Fibroblast of skin of left biceps (primary cell): ENCODE measurements around the gene CIB4.

Experiments used
- DNase-seq, 2 experiments: peaks; one replicate each; pipeline ENCODE4 v3.0.0-alpha.2; 2013; ENCODE audit warnings: low read depth in 2 of 2

Gene CIB4

DNA sequence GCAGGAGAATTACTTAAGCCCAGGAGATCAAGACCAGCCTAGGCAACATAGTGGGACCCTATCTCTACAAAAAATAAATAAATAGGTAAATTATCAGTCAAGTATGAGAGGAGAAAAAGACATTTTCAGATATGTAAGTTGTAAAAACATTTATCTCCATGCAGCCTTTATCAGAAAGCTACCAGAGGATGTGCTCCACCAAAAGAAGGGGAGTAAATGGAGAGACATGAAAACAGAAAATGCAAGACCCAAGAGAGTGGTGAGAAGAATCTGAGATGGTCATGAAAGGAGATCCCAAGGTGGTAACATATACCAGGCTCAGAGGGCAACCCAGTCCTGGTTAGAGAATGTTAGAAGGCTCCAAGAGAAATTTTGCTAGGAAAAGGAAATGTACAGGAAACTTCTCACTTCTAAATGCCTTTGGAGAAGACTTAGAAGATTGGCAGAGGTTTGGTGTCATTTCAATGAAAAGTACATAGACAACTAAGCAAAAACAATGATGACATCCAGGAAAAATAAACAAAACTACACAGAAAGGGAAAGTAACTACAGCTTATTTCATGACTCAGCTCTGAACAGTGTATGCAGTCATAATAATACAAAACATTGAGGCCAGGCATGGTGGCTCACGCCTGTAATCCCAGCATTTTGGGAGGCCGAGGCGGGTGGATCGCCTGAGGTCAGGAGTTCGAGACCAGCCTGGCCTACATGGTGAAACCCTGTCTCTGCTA, 19.5 kb downstream of the CIB4 start:
- DNase-seq: no peak

DNA sequence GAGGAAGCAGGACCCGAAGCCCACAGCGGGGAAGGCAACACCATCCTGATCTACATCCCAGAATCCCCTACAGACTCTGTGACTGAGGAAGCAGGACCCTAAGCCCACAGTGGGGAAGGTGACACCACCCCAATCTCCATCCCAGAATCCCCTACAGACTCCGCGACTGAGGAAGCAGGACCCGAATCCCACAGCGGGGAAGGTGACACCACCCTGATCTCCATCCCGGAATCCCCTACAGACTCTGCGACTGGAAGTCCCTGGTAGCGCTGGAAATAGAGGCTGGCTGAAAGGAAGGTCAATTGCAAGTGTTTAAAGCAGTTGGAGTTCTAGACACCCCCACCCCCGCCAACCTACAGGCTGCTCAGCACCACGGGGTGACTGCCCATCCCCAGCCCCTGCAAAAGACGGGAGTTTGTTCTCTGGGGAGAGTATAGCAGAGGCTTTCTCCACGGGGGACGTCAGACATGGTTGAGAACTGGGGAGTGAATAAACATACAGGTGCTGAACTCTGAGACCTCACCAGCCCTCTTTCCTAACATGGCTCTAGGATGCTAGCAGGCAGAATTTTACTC, 21.0 kb downstream of the CIB4 start:
- no peak for DNase-seq

DNA sequence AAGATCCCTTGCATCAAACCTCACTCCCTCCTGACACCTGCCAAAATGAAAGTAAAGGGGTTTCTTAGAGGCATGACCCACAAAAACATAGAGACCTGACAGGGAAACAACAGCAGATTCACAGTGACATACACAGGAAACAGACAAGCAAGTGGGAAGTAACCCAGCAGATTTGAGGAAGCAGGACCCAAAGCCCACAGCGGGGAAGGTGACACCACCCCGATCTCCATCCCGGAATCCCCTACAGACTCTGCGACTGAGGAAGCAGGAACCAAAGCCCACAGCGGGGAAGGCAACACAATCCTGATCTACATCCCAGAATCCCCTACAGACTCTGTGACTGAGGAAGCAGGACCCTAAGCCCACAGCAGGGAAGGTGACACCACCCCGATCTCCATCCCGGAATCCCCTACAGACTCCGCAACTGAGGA, 21.6 kb downstream of the CIB4 start:
- DNase-seq: no peak

DNA sequence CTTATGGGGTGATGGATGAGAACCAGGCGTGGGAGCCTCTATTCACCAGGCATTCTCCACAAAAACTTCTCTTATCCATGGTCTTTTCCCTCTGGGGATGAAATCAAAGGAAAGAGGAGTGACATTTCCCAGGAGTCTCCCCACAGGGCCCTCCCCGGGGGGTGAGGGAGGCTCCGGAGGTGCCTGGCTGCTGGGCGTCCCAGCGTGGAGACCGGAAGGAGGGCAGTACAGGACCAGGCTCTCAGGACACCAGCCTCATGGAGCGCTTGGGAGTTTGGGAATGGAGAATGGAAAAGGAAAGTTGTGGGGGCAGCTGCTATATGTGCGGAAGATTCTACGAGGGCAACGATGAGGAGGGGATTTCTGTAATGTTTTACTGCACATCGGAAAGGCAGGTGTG, 22.1 kb downstream of the CIB4 start:
- no peak for DNase-seq

DNA sequence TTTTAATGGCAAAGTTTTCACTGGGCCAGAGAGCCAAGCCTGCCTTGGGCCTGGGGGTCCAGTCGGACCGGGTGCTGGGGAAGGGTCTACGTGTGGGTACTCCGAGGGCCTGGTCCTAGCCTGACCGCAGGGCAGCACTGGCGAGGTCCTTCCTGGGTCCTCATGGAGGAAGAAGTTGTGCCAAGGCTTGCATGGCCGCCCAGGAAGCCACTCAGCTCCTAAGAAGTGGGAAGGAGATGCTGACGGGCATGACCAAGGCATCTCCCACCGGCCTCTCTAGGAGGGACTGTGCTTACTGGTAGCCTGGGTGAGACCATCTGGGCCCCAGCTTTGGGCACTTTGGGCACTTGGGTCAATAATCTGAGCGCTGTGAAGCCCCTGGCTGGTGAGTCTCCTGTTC, 22.6 kb downstream of the CIB4 start:
- DNase-seq: no peak

DNA sequence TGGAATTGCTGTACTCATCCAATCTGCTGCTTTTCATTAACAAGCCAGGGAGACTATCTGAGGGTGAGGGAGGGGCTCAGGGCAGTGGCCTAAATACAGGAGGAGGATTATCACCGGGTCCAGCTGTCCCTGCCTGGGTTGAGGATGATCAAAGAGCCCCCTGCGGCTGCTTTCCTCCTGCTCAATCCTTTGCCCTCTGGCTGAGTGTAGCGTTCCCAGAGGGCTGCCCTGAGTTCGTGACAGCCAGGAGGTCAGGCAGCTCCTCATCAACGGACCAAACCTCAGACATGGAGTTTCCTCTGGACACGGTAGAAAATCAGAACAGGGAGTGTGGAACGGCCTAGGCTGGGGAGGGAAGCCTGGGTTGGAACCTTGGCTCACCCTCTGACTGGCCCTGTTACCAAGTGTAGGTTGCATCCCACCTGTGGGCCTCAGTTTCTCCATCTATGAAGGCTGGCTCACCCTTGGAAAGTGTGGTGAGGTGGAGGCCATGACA, 23.5 kb downstream of the CIB4 start:
- DNase-seq: no peak

DNA sequence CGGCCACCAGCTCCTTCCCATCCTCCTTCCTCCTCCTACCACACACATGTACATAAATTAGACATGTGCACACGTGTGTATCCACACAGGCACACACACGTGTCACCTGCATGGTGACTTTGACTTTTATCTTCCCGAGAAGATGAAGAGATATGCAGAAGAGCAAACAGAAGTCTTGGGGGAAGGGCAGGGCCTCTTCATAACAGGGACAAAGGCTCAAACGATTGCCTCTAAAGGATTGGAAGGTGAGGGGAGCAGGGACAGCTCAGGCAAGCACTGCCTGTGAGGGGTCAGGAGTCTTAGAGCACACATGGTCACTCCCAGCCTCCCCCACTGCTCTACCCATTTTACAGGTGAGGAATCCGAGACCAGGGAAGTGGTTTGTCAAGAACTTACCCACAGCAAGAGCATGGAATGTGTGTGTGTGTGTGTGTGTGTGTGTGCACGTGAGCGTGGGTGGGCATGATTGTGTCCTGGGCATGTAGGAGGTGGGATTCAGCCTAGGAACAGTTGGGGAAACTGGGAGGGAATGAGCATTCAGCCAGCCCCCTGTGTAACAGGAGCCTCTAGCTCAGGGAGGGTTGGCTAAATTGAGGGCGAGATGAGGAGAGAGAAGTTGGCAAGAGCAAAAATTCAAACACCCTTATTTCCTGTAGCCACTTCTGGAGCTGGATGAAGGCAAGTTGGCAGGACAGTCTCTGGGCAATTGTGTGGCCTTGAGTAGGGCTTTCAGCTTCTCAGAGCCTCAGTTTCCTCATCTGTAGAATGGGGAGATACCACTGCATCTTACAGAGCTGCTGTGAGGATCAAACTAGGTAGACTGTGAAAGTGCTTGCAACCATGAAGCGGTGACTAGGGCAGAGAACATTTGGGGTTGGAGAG, 24.2 kb downstream of the CIB4 start:
- DNase-seq: no peak

DNA sequence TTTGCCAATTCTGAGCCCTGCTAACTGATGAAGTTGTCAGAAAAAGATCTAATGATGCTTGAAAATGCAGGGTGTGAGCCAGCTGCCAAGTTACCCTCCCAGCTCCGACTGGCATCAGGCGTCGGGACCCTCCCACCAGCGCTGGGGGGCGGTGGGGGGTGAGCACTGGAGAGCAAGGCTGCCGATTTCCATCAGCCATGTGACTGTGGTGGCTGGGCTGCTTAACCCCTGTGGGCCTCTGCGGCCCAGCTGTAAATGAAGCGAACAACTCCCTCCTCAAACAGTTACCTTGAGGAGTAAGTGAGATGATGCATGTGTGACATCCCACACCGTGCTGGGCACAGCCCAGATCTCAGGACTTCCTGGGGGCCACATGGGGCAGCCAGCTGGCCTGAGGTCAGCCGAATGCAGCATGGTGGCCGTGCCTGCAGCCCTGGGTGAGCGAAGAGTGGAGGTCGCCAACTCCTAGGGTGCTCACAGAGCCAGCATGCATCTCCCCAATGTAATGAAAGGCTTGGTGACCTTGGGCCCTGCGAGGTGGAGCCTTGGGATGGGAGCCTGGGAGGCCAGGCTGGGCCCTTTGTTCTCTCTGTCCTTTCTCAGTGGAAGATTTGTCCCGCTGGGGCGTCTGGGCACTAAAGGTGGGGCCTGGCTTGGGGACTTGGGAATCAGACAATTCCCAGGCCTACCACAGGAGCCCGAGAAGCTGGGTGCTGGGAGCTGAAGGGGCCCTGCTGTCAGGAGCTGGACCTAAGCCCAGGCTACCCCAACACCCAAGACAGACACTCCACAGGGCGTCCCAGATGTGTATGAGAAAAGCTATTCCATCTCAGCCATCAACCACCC, 25.1 kb downstream of the CIB4 start:
- DNase-seq: no peak

DNA sequence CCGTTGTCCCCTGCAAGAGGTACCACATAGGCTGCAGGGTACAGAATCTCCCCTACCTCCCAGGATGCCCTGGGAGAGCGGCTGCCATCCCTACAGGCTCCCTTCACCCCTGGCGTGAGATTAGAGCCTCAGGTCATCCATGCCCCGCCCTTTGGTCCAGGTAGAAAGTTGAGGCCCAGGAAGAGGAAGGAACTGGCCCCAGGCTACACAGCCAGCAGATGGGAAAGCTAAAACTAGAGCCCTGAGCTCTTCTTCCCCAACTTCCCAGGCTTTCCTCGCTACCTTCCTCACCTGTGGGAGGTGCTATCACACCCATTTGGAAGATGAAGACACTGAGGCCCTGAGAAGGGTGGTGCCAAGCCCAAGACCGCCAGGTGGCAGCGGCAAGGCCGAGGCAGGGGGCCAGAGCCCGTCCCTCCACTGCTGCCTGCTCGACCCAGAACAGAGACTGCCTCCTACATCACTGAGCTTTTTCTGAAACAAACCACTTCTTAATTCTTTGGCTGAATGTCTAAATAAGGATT, 25.8 kb downstream of the CIB4 start:
- DNase-seq: no peak

DNA sequence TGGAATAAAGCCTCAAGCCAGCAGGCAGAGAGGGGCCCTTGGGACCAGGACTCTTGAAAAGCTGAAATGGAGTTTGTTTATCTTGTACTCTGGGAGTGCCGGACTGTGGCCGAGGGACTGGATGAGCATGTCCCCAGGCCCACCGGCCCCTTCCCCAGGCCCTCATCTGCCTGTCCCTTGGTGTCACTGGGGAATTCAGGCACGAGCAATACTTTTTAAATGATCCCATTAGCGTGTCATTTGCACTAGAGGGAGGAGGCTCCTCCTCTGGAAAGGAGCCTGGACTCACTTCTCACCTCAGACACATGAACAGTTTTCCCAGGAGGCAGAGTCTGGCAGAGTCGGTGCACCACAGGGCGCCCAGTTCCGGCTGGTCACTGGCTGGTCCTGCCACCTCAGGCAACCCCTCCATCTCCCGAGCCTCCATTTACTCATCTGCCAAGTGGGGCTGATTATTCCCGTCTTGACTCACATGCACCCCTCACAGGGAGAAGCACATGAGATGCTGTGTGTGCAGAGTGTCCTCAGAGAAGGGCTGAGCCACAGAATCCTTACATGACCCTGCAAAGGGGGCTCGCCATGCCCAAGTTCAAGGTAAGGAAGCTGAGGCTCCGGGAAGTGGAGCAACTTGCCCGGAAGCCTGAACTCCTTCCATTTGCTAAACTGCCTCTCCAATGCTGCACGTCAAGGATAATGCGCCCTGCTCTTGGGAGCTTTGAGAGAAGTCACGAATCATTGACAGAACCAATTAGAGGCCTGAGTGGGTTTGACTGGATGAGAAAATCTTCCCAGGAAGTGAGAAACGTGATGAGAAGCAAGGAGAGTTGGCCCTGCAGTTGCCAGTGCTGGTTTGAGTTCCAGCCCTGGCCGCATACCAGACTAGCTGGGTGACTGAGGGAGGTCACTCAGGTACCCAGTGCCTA, 26.7 kb downstream of the CIB4 start:
- DNase-seq: no peak

DNA sequence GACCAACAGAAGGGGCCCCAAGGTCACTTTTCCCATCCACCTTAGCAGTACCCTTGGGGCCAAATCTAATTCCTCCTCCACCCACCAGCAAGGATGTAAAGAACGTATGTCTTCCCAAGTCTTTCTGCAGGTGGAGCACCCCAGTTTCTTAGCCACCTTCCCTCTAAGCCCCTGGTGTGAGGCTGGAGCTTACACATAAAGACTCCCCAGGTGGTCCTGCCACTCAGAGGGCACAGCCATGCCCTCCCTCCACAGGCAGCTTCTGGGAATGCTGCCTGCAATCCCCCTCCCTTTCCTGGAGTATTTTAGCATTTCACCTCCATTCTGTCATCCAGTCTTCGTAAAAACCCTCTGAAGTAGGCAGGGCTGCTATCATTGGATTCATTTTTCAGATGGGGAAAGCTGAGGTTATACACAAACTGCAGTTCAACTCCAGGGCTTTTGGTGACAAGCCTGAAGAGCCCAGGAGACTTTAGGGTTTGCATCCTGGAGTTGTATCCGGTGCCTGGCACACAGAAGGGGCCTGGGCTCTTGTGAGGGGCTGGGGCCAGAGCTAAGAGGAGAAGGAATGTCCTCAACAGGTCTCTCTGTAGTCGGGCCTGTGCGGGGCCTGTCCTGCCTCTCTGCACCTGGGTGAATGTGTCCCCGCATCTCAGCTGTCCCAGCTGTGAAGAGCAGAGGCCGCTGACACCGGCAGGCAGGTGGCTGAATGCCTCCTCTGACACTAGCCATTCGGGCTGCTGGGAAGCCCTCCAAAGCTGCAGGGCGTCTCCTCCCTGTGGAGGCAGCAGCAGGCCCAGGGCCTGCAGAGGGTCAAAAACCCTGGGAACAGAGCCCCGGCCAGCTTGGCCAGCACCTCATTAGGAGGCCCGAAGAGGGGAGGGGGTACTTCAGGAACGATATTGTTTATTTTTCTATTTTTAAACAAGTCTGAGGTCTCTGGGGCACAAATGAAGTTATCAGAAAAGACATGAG, 27.6 kb downstream of the CIB4 start:
- no peak for DNase-seq

DNA sequence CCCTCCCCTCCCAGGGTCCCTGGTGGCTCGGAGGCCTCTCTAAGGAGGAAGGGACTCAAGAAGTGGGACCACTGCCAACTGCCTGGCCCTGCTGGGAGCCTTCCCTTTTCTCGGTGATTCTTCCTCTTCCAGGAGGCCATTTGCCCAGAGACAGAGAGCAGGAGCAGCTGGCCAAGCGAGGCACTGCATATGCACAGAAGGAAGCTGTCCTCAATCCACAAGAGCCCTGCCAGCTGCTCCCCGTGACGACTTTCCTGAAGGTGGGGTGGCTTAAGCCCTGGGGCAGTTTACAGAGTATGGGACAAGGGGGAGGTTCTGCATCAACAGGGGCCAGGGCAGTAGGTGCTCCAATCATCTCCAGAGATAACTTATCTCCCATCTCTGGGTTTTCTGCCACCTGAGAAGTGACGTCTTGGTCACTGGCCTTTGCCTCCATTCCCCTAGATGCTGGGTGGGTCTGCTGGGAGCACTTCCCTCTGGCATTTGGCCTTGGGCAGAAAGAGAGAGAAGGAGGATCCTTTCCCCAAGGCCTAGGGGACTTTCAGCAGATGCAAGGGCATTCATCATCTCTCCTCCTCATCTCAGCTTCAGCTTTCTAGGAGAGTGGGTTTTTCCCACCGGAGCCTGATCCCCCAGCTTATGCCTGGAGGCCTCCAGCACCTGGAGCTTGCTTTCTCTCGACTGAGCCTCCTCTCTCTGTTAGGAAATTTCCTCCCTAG, 28.5 kb downstream of the CIB4 start:
- DNase-seq: no peak

DNA sequence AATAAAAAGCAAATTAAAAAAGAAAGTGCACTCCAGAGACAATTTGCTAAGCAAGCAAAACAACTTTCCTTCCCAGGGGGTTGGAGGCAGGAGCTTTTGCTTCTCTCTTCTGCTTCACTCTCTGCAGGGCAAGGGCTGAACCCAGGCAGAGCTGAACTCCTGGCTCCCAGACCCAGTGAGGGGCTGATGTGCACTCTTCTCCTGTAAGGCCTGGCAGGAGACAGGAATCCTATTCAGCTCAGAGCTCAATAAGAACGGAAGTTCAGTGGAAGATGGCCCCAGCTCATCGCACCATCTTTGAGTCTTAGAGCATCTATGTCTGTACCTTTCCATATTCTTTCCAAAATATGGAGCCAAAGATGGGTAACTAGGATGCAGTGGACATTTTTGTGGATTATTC, 29.1 kb downstream of the CIB4 start:
- DNase-seq: no peak

DNA sequence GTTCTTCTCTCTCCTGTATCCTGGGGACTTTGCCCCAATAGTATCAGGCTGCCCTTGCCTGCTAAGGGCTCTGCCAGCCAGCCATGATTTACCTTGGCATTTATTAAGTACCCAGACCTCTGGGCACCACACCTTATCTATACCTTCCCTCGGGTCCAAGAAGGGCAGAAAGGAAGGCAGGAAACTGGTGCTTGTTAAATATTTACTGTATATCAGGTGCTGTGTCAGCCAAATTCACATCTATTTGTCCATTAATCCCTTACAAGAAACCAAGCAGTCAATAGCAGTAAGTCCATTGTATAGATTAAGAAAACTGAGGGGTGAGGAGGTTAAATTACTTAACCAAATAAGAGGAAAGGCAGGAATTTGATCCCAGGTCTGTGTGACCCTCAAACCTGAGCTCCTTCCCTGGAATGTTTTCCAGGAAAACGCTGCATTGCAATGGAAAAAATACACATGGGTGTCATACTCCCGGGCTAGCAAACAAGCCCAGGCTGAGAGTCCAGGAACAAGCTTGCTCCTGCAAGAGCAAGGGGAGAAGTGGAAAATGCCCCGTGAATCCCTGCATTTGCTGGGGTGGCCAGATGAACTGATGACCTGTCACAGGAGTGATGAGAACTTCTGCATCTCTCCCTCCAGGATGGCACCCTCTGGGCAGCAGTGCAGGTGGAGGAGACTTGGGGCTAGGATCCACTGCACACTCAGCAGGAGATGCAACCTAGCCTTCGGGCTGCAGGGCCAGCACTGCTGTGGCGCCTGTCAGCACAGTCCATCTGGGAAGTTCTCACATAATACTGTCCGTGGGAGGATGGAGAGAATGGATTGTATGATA, 30.4 kb downstream of the CIB4 start:
- DNase-seq: no peak

DNA sequence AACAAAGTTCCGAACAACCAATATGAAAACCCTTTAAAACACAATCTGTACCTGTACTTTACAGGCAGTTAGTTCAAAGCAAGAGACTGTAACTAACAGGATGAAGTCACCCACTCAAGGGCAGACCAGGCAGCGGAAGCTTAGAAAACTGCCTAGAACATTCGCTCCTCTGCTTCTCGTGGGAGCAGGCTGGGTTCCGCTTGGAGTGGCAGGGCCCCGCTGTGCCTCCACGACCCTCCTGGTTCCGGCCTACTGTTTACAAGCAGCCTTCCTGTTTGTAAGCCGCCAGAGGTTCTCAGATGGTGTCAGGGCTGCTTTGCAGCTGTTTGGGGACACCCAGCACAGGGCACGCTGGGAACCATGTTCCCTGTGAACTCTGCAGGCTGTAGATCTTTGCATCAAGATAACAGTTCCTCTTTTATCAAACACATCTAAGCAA, 31.3 kb downstream of the CIB4 start:
- no peak for DNase-seq

DNA sequence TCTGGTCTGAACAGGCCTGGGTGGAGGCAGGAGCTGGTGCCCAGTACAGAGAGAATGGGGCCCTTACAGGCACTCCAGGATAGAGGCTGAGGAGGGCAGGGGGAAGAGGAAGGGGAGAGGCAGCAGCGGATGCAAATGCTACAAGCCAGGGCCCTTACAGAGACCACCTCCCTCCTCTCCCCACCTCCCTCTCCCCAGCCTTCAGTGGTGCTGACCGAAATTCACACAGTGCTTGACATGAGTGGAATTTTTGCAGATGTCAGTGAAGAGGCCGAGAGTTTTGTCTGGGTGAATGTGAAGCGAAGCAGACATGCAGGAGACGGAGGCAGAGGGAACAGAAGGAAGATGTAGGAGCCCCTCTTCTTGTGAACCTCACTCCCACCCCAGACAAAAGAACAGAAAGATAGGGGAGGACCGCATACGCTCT, 31.9 kb downstream of the CIB4 start:
- no peak for DNase-seq

DNA sequence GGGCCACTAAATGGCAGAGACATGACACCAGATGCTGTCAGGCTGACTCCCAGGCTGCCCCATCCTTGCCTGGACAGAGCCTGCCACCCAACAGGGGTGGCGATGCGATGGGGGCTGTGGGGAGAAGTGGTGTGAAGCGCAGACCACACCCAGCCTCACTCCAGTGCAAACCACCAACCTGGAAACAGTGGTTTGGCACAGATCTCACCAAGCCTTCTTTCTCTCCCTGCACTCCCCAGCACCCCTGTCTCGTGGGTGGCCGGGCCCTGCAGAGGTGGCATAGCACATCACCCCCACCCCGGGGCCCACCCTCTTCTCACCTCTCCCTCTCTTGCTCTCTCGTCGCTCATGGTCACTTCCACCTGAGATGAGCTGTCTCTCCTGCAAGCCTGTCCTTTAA, 32.6 kb downstream of the CIB4 start:
- DNase-seq: no peak

DNA sequence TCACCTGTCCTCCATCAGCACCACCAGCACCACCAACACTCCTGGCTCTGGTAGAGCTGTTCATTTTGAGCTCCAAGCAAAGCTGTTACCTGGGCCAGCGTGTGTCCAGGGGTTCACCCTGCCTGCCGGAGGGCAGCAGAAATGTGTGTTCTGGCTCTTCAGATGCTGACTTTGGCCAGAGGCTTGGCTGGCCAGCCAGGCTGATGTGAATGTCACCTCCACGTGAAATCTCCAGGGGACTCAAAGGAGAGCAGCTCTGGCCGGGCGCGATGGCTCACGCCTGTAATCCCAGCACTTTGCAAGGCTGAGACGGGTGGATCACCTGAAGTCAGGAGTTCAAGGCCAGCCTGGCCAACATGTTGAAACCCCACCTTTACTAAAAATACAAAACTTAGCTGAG, 33.5 kb downstream of the CIB4 start:
- DNase-seq: no peak
